ENCODE data around the gene MANBA.
"Not testable (repeated sequence)": the region's sequence is repeated elsewhere in the genome, so short reads cannot be mapped to it uniquely, and the experiment has no call there.

MANBA gene

DNA sequence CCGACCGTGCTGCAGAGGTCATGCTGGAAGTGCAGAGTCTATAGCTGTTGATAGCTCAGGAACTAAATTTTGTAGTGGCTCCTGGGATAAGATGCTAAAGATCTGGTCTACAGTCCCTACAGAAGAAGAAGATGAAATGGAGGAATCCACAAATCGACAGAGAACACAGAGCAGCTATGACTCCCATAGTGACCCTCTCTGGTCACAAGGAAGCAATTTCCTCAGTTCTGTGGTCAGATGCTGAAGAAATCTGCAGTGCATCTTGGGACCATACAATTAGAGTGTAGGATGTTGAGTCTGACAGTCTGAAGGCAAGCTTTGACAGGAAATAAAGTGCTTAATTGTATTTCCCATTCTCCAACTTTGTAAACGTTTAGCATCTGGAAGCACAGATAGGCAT is 8.8 kb downstream of the MANBA start:
- H3K4me3 ChIP-seq (ENCODE audit: low read depth, low read length): no peak overlapping the region
- TF ChIP-seq POLR2A (IDR thresholded peaks at IDR 0.05; ENCODE audit: extremely low read depth, insufficient read length): no peak
- TF ChIP-seq MYC (IDR thresholded peaks at IDR 0.05; ENCODE audit: low read depth, low read length): no peak
- TF ChIP-seq, protein P1, sequence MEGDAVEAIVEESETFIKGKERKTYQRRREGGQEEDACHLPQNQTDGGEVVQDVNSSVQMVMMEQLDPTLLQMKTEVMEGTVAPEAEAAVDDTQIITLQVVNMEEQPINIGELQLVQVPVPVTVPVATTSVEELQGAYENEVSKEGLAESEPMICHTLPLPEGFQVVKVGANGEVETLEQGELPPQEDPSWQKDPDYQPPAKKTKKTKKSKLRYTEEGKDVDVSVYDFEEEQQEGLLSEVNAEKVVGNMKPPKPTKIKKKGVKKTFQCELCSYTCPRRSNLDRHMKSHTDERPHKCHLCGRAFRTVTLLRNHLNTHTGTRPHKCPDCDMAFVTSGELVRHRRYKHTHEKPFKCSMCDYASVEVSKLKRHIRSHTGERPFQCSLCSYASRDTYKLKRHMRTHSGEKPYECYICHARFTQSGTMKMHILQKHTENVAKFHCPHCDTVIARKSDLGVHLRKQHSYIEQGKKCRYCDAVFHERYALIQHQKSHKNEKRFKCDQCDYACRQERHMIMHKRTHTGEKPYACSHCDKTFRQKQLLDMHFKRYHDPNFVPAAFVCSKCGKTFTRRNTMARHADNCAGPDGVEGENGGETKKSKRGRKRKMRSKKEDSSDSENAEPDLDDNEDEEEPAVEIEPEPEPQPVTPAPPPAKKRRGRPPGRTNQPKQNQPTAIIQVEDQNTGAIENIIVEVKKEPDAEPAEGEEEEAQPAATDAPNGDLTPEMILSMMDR (IDR thresholded peaks at IDR 0.05; ENCODE audit: low read depth, low read length): no peak
- TF ChIP-seq, protein P2, sequence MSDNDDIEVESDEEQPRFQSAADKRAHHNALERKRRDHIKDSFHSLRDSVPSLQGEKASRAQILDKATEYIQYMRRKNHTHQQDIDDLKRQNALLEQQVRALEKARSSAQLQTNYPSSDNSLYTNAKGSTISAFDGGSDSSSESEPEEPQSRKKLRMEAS (IDR thresholded peaks at IDR 0.05; ENCODE audit: low read depth, low read length): no peak
- DNase-seq (ENCODE audit: low read depth): peak; percentile 28

DNA sequence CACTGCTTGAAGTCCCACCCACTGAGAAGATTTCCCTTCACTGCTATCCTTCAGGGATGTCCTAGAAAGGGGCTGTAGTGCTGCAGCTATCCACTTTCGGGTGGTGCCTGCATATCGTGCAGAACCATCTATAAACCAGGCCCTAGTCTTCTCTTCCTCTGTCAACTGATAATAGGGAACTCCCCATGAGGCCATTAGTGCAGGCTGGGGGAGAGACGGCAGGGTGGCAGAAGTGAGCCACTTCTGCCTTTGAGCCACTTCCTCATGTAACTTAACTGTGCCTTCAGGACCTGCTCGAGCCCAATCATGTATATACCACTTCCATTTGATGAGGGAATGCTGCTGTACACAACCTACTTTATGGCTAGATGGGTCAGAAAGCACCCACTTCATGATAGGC is 17.4 kb downstream of the MANBA start:
- DNase-seq (ENCODE audit: low read depth): peak; percentile 84
- H3K4me3 ChIP-seq (ENCODE audit: low read depth, low read length): not testable (repeated sequence)
- TF ChIP-seq, protein P1 (IDR thresholded peaks at IDR 0.05; ENCODE audit: low read depth, low read length): peak; percentile 16

DNA sequence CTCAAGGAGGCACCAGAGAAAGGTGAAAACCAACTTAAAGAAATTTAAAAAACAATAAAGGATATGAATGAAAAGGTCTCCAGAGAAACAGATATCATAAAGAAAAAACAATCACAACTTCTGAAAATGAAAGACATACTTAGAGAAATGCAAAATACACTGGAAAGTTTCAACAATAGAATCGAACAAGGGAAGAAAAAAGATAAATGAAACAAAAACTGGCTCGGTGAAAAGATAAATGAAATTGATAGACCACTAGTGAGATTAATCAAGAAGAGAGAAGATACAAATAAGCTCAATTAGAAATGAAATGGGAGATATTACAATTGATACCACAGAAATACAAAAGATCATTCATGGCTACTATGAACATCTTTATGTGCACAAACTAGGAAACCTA is 22.0 kb downstream of the MANBA start:
- not testable (repeated sequence) for H3K4me3 ChIP-seq (ENCODE audit: low read depth, low read length); DNase-seq (ENCODE audit: low read depth)

DNA sequence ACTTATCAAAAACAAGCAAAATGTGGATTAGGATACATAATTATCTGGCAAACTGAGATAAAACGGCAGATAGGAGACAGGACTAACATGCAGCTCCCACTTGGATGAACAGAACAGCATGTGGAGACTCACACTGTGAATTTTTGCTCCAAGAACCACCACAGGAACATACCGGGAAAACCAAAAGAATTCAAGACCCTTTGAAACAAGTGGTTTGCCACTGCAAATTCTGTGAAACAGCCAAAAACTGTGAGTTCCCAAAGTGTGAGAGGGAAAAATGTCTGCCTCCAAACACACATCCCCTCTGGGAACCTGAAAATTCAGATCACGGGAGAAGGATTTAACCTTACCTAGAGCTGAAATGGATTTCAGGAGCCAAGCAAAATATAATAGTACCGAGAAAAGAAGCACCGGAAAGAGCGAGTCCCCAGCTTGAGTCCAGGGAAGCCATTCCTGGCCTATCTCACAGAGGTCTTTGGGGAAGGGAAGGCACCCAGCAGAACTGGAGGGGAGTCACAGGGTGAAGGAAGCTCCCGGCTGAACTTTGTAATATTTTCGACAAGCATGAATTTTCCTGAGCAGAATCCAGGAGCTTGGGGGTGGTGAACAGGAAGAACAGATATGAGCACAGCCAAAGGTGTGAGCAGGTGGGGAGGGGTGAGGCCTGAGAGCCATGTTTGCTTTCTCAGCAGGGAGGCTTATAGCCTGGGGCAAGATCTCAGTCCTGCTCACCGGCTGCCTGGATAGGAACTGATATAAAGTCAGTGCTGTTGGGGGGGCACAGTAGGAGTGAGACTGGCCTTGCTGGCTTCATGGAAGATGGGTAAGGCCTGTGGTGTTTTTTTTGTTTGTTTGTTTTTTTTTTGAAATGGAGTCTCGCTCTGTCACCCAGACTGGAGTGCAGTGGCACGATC is 23.9 kb downstream of the MANBA start:
- H3K4me3 ChIP-seq (ENCODE audit: low read depth, low read length): no peak overlapping the region
- TF ChIP-seq, protein P2 (IDR thresholded peaks at IDR 0.05; ENCODE audit: low read depth, low read length): no peak
- TF ChIP-seq POLR2A (IDR thresholded peaks at IDR 0.05; ENCODE audit: extremely low read depth, insufficient read length) (no peak), MYC (IDR thresholded peaks at IDR 0.05; ENCODE audit: low read depth, low read length) (no peak)
- TF ChIP-seq, protein P1 (IDR thresholded peaks at IDR 0.05; ENCODE audit: low read depth, low read length): no peak
- DNase-seq (ENCODE audit: low read depth): no peak

DNA sequence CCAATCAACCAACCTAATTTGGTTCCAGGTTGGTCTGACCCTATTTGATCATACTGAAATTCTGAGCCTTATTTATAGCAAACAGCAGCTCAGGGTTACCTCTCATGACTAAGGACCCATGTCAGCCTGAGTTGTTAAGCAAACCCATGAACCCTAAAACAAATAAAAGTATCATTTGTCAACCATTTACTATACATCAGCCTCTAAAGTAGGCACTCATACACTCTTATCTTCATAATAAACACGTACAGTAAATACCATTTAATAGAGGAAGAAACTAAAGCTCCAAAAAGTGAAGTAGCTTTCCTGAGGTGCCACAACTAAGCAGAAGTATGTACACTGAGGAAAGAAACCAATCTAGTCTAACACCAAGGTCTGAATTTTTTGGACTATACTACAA is 25.2 kb downstream of the MANBA start:
- TF ChIP-seq, protein P1 (IDR thresholded peaks at IDR 0.05; ENCODE audit: low read depth, low read length): no peak
- TF ChIP-seq, protein P2 (IDR thresholded peaks at IDR 0.05; ENCODE audit: low read depth, low read length): no peak
- TF ChIP-seq MYC (IDR thresholded peaks at IDR 0.05; ENCODE audit: low read depth, low read length): no peak
- no peak for TF ChIP-seq POLR2A (IDR thresholded peaks at IDR 0.05; ENCODE audit: extremely low read depth, insufficient read length)
- no peak for DNase-seq (ENCODE audit: low read depth)
- H3K4me3 ChIP-seq (ENCODE audit: low read depth, low read length): no peak overlapping the region

DNA sequence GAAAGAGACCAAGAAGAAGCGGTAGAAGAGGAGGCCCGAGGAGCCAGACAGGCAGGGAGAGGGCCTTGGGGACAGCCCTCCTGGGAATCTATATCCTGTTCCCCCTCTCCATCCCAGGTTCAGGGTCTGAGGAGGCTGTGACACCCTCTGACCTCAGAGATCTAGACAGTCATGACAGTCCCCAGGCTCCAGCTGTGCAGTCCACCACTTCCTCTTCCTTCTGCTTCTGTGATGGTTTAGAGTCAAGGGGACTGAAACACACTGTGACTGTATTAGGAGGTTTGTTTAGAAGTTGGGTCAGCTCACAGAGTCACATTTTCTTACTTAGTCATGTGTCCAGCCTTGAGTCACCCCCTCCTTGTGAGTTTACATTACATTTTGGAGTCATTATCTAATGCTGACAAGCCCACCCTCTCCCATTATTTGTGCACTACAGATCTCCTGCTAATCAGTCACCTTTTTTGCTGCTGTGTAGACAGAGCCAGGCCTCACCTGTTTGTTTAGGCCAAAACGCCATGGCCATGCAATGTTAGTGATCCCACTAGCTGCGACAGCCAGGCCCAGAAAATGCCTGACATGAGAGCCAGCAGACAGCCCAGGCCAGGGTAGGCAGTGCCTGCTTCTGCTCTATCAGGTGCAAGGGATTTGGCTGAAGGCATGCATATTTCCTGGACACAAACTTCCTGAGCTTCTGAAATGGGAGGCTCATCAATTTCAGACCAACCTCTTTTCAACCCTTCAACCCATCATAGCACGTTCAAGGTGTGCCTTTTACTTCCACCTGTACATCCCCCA is 26.0 kb downstream of the MANBA start:
- DNase-seq (ENCODE audit: low read depth): peak; percentile 91
- TF ChIP-seq, protein P2 (IDR thresholded peaks at IDR 0.05; ENCODE audit: low read depth, low read length): peak; percentile 43; the same call in 1 of the 2 replicates
- TF ChIP-seq POLR2A (IDR thresholded peaks at IDR 0.05; ENCODE audit: extremely low read depth, insufficient read length): no peak
- H3K4me3 ChIP-seq (ENCODE audit: low read depth, low read length): no peak overlapping the region

Measured in NB4 (cell line).